ENCODE measurements around the gene PTPN23. TPM values are rescaled to one million over a fixed set of nuclear protein-coding genes. Genes with fewer than 3 reads are reported as not detected.

PTPN23 gene
- total and polyA plus RNA-seq, 4 donors = 20.4 to 52.3 (median 24.2) TPM

DNA sequence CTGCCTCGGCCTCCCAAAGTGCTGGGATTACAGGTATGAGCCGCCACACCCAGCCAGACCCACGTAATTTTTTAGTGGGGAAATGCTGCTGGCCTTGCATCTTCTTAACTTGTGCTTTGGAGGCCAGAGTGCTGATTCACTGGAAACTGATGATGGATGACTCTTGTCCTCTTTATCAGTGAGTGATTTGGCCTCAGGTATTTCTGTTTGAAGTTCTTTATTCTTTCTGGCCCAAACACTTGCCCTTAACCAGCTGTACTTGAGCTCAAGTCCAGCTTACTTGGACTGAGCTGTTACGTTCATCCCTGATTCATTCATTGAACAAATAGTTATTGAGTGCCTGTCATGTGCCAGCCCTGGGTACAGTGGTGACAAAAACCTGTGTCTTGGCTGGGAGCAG is 4.2 kb downstream of the PTPN23 start:
- Histone ChIP-seq H3K36me3 (ENCODE audit: control insufficient read depth in 4 of 4, insufficient read depth in 4 of 4, low read length in 4 of 4) (peaks cover 0 to 6% (median 2%) of the 10 kb centered on the region in 4 donors), H3K27ac (ENCODE audit: low read depth in 1 of 2, low read length in 1 of 2) (peak overlapping the region in 1 of 2 donors; percentile 52), H3K4me1 (ENCODE audit: control insufficient read depth in 5 of 5, insufficient read depth in 5 of 5, low read length in 5 of 5) (peaks cover 3 to 9% (median 5%) of the 10 kb centered on the region in 5 donors), H3K9me3 (ENCODE audit: control insufficient read depth in 4 of 4, insufficient read depth in 3 of 4, low read length in 3 of 4) (no peaks in the 10 kb centered on the region), H3K27me3 (ENCODE audit: control insufficient read depth in 3 of 3, insufficient read depth in 3 of 3, low read length in 2 of 3) (no peaks in the 10 kb centered on the region), H3K9ac (ENCODE audit: insufficient read depth in 1 of 2, low read length in 2 of 2) (no peak overlapping the region), H3K4me3 (no peak overlapping the region)
- ATAC-seq (ENCODE audit: insufficient read depth, low FRiP score) (no peak), DNase-seq (no peak)
- 78 to 84% methylated on average over 4 of the region's 4 CpGs for WGBS, 2 donors
- TF ChIP-seq, protein P1, sequence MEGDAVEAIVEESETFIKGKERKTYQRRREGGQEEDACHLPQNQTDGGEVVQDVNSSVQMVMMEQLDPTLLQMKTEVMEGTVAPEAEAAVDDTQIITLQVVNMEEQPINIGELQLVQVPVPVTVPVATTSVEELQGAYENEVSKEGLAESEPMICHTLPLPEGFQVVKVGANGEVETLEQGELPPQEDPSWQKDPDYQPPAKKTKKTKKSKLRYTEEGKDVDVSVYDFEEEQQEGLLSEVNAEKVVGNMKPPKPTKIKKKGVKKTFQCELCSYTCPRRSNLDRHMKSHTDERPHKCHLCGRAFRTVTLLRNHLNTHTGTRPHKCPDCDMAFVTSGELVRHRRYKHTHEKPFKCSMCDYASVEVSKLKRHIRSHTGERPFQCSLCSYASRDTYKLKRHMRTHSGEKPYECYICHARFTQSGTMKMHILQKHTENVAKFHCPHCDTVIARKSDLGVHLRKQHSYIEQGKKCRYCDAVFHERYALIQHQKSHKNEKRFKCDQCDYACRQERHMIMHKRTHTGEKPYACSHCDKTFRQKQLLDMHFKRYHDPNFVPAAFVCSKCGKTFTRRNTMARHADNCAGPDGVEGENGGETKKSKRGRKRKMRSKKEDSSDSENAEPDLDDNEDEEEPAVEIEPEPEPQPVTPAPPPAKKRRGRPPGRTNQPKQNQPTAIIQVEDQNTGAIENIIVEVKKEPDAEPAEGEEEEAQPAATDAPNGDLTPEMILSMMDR (IDR thresholded peaks at IDR 0.05; ENCODE audit: control extremely low read depth, extremely low read depth) = no peak

DNA sequence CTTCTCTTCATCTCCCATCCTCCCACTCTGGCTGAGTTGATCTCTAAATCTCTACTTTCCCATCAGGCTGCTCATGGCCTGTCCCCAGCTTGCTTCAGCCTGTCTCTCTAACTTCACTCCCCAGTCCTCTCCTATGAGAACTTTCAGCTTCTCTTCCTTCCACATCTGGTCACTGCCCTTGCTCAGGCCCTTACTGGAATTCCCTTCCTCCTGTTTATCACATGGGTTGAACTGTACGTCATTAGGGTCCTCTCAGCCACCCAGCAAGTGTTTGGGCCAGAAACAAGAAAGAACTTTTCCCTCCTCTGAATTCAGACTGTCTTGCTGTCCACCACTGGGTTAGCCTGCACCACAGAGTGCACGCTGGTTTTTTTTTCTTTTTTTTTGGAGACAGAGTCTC is 5.0 kb downstream of the PTPN23 start:
- WGBS, 2 donors = 79 to 89% methylated on average over 2 of the region's 2 CpGs
- no peak overlapping the region for H3K9ac ChIP-seq (ENCODE audit: insufficient read depth in 1 of 2, low read length in 2 of 2)

DNA sequence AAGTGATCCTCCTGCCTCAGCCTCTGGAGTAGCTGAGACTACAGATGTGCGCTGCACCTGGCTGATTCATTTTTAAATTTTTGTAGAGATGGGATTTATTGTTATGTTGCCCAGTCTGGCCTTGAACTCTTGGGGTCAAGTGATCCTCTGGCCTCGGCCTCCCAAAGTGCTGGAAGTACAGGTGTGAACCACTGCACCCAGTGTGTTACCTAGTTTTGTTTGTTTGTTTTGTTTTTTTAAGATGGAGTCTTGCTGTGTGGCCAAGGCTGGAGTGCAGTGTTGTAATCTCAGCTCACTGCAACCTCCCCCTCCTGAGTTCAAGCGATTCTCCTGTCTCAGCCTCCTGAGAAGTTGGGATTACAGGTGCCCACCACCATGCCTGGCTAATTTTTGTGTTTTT is 12.1 kb downstream of the PTPN23 start:
- TF ChIP-seq, protein P1 (IDR thresholded peaks at IDR 0.05; ENCODE audit: control extremely low read depth, extremely low read depth) = no peak
- DNase-seq = no peak
- 93% methylated on average over 3 of the region's 3 CpGs for WGBS, 2 donors
- ATAC-seq (ENCODE audit: insufficient read depth, low FRiP score) = no peak
- Histone ChIP-seq H3K27me3 (ENCODE audit: control insufficient read depth in 3 of 3, insufficient read depth in 3 of 3, low read length in 2 of 3) (no peaks in the 10 kb centered on the region), H3K4me3 (no peak overlapping the region), H3K9me3 (ENCODE audit: control insufficient read depth in 4 of 4, insufficient read depth in 3 of 4, low read length in 3 of 4) (no peaks in the 10 kb centered on the region), H3K27ac (ENCODE audit: low read depth in 1 of 2, low read length in 1 of 2) (no peak overlapping the region), H3K9ac (ENCODE audit: insufficient read depth in 1 of 2, low read length in 2 of 2) (no peak overlapping the region), H3K36me3 (ENCODE audit: control insufficient read depth in 4 of 4, insufficient read depth in 4 of 4, low read length in 4 of 4) (peaks cover 4 to 9% (median 5%) of the 10 kb centered on the region in 4 donors), H3K4me1 (ENCODE audit: control insufficient read depth in 5 of 5, insufficient read depth in 5 of 5, low read length in 5 of 5) (peaks cover 8 to 15% (median 12%) of the 10 kb centered on the region in 5 donors)

More for the DNA sequence above, 5.0 kb downstream of the PTPN23 start:
- Histone ChIP-seq H3K9me3 (ENCODE audit: control insufficient read depth in 4 of 4, insufficient read depth in 3 of 4, low read length in 3 of 4) (no peaks in the 10 kb centered on the region), H3K4me3 (no peak overlapping the region), H3K4me1 (ENCODE audit: control insufficient read depth in 5 of 5, insufficient read depth in 5 of 5, low read length in 5 of 5) (peaks cover 0 to 6% (median 5%) of the 10 kb centered on the region in 5 donors), H3K27me3 (ENCODE audit: control insufficient read depth in 3 of 3, insufficient read depth in 3 of 3, low read length in 2 of 3) (no peaks in the 10 kb centered on the region), H3K27ac (ENCODE audit: low read depth in 1 of 2, low read length in 1 of 2) (peak overlapping the region in 1 of 2 donors; percentile 52), H3K36me3 (ENCODE audit: control insufficient read depth in 4 of 4, insufficient read depth in 4 of 4, low read length in 4 of 4) (peaks cover 0 to 6% (median 3%) of the 10 kb centered on the region in 4 donors)
- TF ChIP-seq, protein P1 (IDR thresholded peaks at IDR 0.05; ENCODE audit: control extremely low read depth, extremely low read depth) = no peak
- ATAC-seq (ENCODE audit: insufficient read depth, low FRiP score) (no peak), DNase-seq (no peak)
